NT2/D1 (cell line): ENCODE measurements around the gene TOR2A.

ENCODE experiments used
- DNase-seq: peaks from one replicate; pipeline ENCODE4 v3.0.0-alpha.2; 2011; ENCODE audit warnings: low read depth, low spot score
- H3K27me3 ChIP-seq: 2 replicates; pipeline ENCODE4 v1.6.0; 2011; ENCODE audit warnings: mild to moderate bottlenecking; ENCODE audit not compliant: insufficient read length, insufficient read depth
- H3K36me3 ChIP-seq: 2 replicates; pipeline ENCODE4 v1.6.1; 2011; ENCODE audit warnings: mild to moderate bottlenecking, low read length, mixed read lengths; ENCODE audit not compliant: insufficient read depth, insufficient read length
- H3K4me1 ChIP-seq: 2 replicates; pipeline ENCODE4 v1.5.1; 2011; ENCODE audit not compliant: insufficient read depth, insufficient read length
- H3K4me3 ChIP-seq: 2 replicates; pipeline ENCODE4 v1.5.1; 2011; ENCODE audit warnings: low read depth; ENCODE audit not compliant: insufficient read length
- H3K9ac ChIP-seq: 2 replicates; pipeline ENCODE4 v1.6.0; 2011; ENCODE audit warnings: low read depth; ENCODE audit not compliant: insufficient read length
- H3K9me3 ChIP-seq: 2 replicates; pipeline ENCODE4 v1.5.1; 2011; ENCODE audit warnings: mild to moderate bottlenecking, low read length; ENCODE audit not compliant: insufficient read depth
- SUZ12 ChIP-seq: IDR thresholded peaks from 2 replicates; pipeline ENCODE4 v1.6.1; 2011; ENCODE audit not compliant: insufficient read length, insufficient read depth; ENCODE audit errors: extremely low read depth
- YY1 ChIP-seq: IDR thresholded peaks from 2 replicates; pipeline ENCODE4 v1.6.1; 2011; ENCODE audit not compliant: insufficient read length, insufficient read depth
- ZNF274 ChIP-seq: IDR thresholded peaks from 2 replicates; pipeline ENCODE4 v1.6.1; 2011; ENCODE audit warnings: mild to moderate bottlenecking, low read depth, low read length

Gene TOR2A

GRCh38 chr9:127698386-127698785, 36.7 kb downstream of the TOR2A start:
- no peaks in the 10 kb centered on the region for H3K27me3 ChIP-seq
- no peaks in the 10 kb centered on the region for H3K36me3 ChIP-seq
- H3K9ac ChIP-seq, result peak overlapping the region; percentile 84
- H3K4me3 ChIP-seq, result no peak overlapping the region
- H3K9me3 ChIP-seq, result no peaks in the 10 kb centered on the region
- H3K4me1 ChIP-seq, result no peaks in the 10 kb centered on the region
- no peak for TF ChIP-seq YY1
- no peak for TF ChIP-seq SUZ12
- no peak for TF ChIP-seq ZNF274
- DNase-seq, result no peak

DNA sequence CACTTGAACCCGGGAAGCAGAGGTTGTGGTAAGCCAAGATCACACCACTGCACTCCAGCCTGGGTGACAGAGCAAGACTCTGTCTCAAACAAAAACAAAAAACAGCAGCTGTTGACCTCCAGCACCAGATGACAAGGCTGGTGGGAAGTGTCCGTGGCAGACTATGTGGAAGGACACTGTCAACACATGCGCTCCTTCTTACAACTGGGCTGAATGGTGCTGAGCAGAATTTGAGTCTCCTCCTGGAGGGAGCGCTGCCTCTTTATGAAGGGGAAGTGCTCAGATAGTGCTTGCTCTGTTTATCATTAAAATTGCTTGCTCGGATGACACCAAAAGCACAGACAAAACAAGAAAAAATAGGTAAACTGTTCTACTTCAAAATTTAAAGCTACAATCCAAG, 37.5 kb downstream of the TOR2A start:
- no peak for DNase-seq
- H3K9me3 ChIP-seq, result no peaks in the 10 kb centered on the region
- no peaks in the 10 kb centered on the region for H3K36me3 ChIP-seq
- H3K4me3 ChIP-seq, result no peak overlapping the region
- no peak for TF ChIP-seq SUZ12
- no peak for TF ChIP-seq ZNF274
- no peak for TF ChIP-seq YY1
- H3K27me3 ChIP-seq, result no peaks in the 10 kb centered on the region
- H3K9ac ChIP-seq, result no peak overlapping the region
- no peaks in the 10 kb centered on the region for H3K4me1 ChIP-seq

DNA sequence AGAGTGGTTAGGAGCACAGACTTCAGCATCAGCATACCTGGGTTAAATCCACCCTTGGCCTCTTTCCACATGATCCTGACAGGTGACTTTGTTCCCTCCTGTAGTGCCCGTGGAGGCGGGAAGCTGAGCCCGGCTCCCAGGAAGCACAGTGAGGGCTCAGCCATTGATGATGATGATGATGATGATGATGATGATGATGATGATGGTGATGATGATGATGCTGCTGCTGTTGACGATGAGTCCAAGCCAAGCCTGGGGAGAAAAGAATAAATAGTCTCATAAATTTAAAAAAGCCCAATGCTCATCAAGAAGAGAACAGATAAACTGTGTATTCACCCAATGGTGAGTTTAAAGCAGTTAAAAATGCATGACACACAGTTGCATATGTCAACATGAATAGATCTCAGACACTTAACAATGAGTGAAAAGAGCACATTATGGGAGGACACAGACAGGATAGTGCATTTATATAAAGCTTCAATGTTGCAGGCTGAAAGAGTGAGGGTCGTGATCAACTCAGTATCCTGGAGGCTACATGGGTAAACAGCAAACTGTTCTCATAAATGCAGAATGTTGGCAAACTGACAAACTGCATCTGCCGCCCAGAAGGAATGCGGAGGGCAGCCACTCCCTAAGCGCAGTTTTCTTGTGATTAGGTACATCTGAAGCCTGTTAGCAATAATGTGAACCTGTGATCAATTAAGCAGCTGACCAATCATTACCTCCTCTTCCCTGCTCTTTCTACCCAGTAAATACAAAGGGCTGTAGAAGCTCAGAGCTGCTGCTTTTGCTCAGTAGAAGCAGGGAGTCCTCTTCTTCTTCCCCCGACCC, 40.0 kb downstream of the TOR2A start:
- H3K4me3 ChIP-seq, result no peak overlapping the region
- DNase-seq, result no peak
- H3K27me3 ChIP-seq, result no peaks in the 10 kb centered on the region
- H3K4me1 ChIP-seq, result no peaks in the 10 kb centered on the region
- H3K9me3 ChIP-seq, result 0 out of 2 replicates have a peak, but pooled peaks cover 3% of the 10 kb centered on the region
- TF ChIP-seq SUZ12 (no peak), YY1 (no peak), ZNF274 (no peak)
- H3K36me3 ChIP-seq, result peaks cover 7% of the 10 kb centered on the region
- no peak overlapping the region for H3K9ac ChIP-seq

DNA sequence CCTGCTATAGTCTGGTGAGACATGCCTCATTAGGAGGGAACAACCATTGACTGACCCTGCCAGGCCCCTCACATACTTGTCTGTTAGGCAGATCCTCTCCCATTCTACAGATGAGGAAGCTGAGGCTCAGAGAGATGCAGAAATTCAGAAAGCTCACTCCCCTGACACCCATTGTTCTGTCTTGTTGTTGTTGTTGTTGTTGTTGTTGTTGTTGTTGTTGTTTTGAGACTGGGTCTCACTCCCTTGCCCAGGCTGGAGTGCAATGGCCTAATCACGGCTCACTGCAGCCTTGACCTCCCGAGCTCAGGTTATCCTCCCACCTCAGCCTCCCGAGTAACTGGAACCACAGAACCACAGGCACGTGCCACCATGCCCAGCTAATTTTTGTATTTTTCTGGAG, 41.4 kb downstream of the TOR2A start:
- no peak for DNase-seq
- Histone ChIP-seq H3K9me3 (peaks cover 15% of the 10 kb centered on the region; the same call in 1 of the 2 replicates), H3K4me3 (no peak overlapping the region), H3K36me3 (peaks cover 7% of the 10 kb centered on the region), H3K27me3 (no peaks in the 10 kb centered on the region), H3K9ac (no peak overlapping the region), H3K4me1 (no peaks in the 10 kb centered on the region)
- TF ChIP-seq ZNF274 (no peak), YY1 (no peak), SUZ12 (no peak)

DNA sequence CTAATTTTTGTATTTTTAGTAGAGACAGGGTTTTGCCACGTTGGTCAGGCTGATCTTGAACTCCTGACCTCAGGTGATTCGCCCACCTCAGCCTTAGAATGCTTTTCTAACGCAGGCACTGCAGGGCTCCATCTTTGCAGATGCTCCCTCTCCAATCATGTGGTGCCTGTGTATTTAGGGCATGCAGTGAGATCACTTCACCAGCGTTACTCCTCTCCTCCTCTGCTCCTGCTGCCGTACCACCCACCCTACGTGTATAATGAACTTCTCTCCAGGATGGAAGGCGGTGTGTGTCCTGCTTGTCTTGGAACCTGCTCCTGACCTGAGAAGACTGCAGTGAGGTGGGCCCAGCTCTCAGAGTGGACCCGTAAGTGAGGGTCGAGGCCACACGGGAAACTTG, 42.0 kb downstream of the TOR2A start:
- H3K9me3 ChIP-seq, result peaks cover 15% of the 10 kb centered on the region; the same call in 1 of the 2 replicates
- H3K9ac ChIP-seq, result no peak overlapping the region
- H3K36me3 ChIP-seq, result peaks cover 7% of the 10 kb centered on the region
- TF ChIP-seq YY1 (no peak), ZNF274 (no peak), SUZ12 (no peak)
- DNase-seq, result no peak
- H3K4me3 ChIP-seq, result no peak overlapping the region
- no peaks in the 10 kb centered on the region for H3K4me1 ChIP-seq
- no peaks in the 10 kb centered on the region for H3K27me3 ChIP-seq

GRCh38 chr9:127692071-127692470, 43.0 kb downstream of the TOR2A start:
- peaks cover 15% of the 10 kb centered on the region; the same call in 1 of the 2 replicates for H3K9me3 ChIP-seq
- TF ChIP-seq YY1 (no peak), ZNF274 (no peak), SUZ12 (no peak)
- no peak overlapping the region for H3K9ac ChIP-seq
- no peak for DNase-seq
- H3K27me3 ChIP-seq, result no peaks in the 10 kb centered on the region
- H3K4me1 ChIP-seq, result no peaks in the 10 kb centered on the region
- no peak overlapping the region for H3K4me3 ChIP-seq
- H3K36me3 ChIP-seq, result peaks cover 7% of the 10 kb centered on the region

DNA sequence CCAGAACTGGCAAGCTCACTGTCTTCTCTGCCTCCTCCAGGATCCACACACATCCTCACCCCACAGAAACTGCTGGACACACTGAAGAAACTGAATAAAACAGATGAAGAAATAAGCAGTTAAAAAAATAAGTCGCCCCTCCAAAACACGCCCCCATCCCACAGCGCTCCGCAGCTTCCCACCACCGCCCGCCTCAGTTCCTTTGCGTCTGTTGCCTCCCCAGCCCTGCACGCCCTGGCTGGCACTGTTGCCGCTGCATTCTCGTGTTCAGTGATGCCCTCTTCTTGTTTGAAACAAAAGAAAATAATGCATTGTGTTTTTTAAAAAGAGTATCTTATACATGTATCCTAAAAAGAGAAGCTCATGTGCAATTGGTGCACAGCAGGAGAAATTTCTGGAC, 44.4 kb downstream of the TOR2A start:
- Histone ChIP-seq H3K9me3 (peaks cover 15% of the 10 kb centered on the region; the same call in 1 of the 2 replicates), H3K36me3 (peaks cover 7% of the 10 kb centered on the region), H3K27me3 (no peaks in the 10 kb centered on the region), H3K9ac (no peak overlapping the region), H3K4me1 (peaks cover 4% of the 10 kb centered on the region), H3K4me3 (no peak overlapping the region)
- no peak for TF ChIP-seq ZNF274
- no peak for TF ChIP-seq SUZ12
- no peak for TF ChIP-seq YY1
- DNase-seq, result no peak
